ENCODE measurements around the gene RGMA. TPM values are rescaled to one million over a fixed set of nuclear protein-coding genes. Genes with fewer than 3 reads are reported as not detected.
A peak's percentile ranks its signal among the peaks of the same experiment; 100 is the strongest.

RGMA gene
- total RNA-seq, 1 donor from 2014 or later: not detected

DNA sequence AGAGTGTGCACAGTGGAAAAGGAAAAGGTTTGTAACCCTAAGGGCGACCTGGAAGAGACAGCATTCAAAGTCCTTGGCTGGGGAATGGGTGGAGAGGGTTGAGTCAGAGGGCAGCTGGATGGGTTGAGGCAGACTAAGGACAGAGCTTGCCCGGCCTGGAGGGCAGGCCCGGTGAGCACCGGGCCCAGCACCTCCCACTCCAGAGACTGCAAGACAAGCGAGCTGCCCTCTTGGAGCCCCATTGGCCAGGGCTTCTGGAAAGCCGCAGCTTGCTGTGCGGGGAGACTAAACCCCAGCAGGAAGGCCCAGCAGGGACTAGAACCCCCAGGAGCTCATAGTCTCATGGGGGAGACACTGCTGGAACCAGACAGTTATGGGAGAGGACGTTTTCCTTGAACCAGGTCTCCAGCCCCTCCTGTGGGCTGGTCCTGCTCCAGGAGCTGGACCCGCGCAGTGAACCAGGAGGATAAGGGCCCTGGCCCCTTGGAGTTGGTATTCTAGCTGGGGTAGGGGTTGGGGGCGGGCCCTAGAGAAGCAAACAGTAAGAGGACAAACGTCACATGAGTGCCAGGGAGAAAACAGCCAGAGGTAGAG lies 59.1 kb downstream of the RGMA start:
- peaks cover 10% of the 10 kb centered on the region for H3K4me1 Mint-ChIP-seq (ENCODE audit: low read depth)
- DNase-seq (ENCODE audit: low spot score): no peak
- no peaks in the 10 kb centered on the region for H3K27me3 Mint-ChIP-seq (ENCODE audit: low read depth)
- no peak overlapping the region for H3K4me3 Mint-ChIP-seq (ENCODE audit: low read depth)
- peaks cover 22% of the 10 kb centered on the region for H3K36me3 Mint-ChIP-seq (ENCODE audit: low read depth)
- H3K27ac Mint-ChIP-seq: no peak overlapping the region
- intact Hi-C loops (cut with micrococcal nuclease): loop anchor here (1.0 to 5.0 kb wide), 2 partner anchors 228 to 1090 kb away; no protein-coding TSS in a partner anchor
- no peaks in the 10 kb centered on the region for H3K9me3 Mint-ChIP-seq

DNA sequence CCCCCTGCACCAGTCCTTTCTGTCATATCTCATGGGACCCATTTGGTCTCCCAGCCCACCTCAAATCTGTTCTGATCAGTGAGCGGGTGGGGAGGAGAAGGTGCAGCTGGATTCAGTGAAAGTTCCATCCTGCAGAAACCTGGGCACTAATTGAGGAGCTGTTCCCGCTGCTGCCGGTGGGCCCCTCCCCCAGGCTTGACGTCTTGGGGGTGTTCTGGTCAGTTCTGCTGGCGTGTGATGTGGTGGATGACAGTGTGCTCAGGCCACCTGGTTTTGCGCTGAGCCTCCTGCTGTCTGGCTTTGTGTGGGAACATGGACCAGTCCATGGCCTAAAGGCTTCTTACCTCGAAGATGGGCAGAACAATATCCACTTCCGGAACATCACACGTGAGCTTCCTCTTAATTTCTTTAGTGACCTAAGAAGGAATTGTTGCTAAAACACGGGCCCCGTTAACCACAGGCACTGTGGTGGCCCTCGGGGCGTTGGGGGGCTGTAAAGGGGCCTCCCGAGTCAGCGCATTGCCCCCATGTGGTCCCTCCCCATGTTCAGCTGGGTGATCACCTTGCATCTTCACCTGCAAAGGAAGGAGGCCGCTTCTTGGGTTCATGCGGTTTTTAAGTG lies 59.7 kb downstream of the RGMA start:
- Mint-ChIP-seq H3K27me3 (ENCODE audit: low read depth) (no peaks in the 10 kb centered on the region), H3K27ac (no peak overlapping the region), H3K9me3 (no peaks in the 10 kb centered on the region), H3K36me3 (ENCODE audit: low read depth) (peaks cover 28% of the 10 kb centered on the region), H3K4me1 (ENCODE audit: low read depth) (peaks cover 16% of the 10 kb centered on the region), H3K4me3 (ENCODE audit: low read depth) (no peak overlapping the region)
- intact Hi-C loops (cut with micrococcal nuclease): loop anchor here (5.0 kb wide), 1 partner anchor 227 kb away; no protein-coding TSS in a partner anchor
- no peak for DNase-seq (ENCODE audit: low spot score)

DNA sequence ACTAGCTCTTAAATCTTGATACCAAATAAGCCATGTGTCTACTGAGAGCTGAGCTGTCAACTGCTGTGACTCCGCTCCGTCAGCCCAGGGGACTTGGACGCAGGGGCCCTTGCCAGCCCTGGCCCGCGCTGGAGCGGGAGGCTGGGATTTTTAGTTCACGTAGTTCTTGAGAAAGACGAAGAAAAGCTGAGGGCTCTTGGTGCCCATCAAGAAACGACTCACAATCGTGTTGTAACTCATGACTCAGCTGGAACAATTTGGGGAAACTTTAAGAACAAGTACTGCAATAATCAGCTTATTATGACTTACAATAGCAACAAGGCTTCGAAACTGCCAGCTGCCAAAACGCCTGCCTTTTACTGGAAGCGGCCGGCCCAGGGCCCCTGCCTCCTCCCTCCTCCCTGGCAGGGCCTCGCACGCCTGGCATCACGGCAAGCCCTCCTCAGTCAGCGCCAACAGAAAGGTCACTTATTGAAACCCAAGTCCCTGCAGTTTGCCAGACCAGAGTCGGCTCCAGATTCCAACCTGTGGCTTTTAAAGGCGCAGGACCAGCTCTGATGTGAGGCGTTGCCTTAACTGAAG lies 60.3 kb downstream of the RGMA start:
- intact Hi-C loops (cut with micrococcal nuclease): loop anchor here (5.0 kb wide), 1 partner anchor 226 kb away; no protein-coding TSS in a partner anchor
- Mint-ChIP-seq H3K4me3 (ENCODE audit: low read depth) (no peak overlapping the region), H3K9me3 (no peaks in the 10 kb centered on the region), H3K27me3 (ENCODE audit: low read depth) (no peaks in the 10 kb centered on the region), H3K36me3 (ENCODE audit: low read depth) (peaks cover 34% of the 10 kb centered on the region), H3K27ac (no peak overlapping the region), H3K4me1 (ENCODE audit: low read depth) (peaks cover 16% of the 10 kb centered on the region)
- DNase-seq (ENCODE audit: low spot score): no peak

DNA sequence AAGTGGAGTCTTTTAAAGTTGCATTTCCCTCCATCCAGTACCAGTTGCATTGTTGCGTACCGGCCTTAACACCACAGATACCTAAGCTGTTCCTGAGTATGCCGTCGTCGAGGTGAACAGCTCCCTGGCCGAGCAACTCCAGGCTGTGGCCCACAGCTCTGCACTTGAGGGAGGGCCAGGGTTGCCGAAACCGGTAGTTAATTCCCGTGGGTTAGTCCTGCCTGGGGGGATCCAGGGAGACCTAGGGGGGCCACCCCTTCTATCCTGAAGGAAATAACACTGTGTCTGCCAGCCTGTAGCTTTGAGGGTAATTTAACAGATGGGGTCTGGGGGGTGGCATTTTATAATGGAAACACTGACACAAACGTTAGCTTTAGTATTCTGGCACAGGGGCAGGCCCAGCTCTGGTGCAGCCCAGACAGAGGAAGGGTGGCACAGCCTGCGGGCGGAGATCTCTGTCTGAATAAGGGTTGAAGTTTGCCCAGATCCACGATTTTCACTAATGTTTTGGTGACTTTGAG lies 60.8 kb downstream of the RGMA start:
- DNase-seq (ENCODE audit: low spot score): no peak
- no peak overlapping the region for H3K27ac Mint-ChIP-seq
- H3K4me3 Mint-ChIP-seq (ENCODE audit: low read depth): no peak overlapping the region
- no peaks in the 10 kb centered on the region for H3K9me3 Mint-ChIP-seq
- no peaks in the 10 kb centered on the region for H3K27me3 Mint-ChIP-seq (ENCODE audit: low read depth)
- peaks cover 22% of the 10 kb centered on the region for H3K4me1 Mint-ChIP-seq (ENCODE audit: low read depth)
- intact Hi-C loops (cut with micrococcal nuclease): loop anchor here (5.0 kb wide), 1 partner anchor 226 kb away; no protein-coding TSS in a partner anchor
- H3K36me3 Mint-ChIP-seq (ENCODE audit: low read depth): peaks cover 40% of the 10 kb centered on the region

DNA sequence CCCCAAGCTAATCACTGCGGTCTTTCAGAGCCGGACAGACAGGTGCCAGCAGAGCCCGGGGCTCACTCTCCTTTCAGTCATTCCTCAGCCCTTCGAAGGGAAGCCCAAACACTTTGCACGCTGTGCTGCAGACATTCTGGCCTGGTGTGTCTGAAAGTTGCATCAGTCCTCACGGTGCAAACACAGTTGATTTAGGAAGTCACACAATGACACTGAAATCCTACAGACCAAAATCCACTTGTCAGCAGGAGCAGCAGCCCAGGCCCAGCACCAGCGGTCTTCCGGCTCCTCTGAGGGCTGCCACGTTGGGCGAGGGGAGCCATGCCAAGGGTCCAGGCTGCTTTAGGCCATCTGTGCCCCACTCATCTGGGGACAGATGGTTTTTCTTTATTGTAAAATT lies 61.6 kb downstream of the RGMA start:
- H3K27me3 Mint-ChIP-seq (ENCODE audit: low read depth): no peaks in the 10 kb centered on the region
- no peak overlapping the region for H3K27ac Mint-ChIP-seq
- DNase-seq (ENCODE audit: low spot score): no peak
- H3K9me3 Mint-ChIP-seq: no peaks in the 10 kb centered on the region
- intact Hi-C loops (cut with micrococcal nuclease): loop anchor here (5.0 kb wide), 1 partner anchor 225 kb away; no protein-coding TSS in a partner anchor
- H3K4me1 Mint-ChIP-seq (ENCODE audit: low read depth): peaks cover 28% of the 10 kb centered on the region
- no peak overlapping the region for H3K4me3 Mint-ChIP-seq (ENCODE audit: low read depth)
- peaks cover 47% of the 10 kb centered on the region for H3K36me3 Mint-ChIP-seq (ENCODE audit: low read depth)

DNA sequence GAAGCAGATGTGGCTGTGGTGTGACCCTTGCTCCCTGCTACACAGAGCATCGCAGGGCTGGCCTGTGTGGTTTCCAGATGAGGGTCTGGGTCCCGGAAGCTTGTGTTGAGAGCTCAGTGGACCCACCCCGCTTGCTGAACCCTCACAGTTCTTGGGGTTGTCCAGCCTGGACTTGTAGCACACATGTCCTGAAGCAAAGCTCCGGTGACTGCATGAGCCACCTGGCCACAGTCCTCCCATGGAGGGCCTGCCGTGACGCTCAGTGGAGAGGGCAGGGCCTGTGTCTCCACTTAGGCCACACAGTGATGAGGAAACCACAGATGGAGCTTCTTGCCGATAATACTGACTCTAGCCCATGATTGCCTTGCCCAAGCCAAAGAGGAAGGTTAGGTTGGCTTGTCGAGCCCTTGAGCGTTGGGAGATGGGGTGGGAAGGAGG lies 62.6 kb downstream of the RGMA start:
- Mint-ChIP-seq H3K4me1 (ENCODE audit: low read depth) (peaks cover 35% of the 10 kb centered on the region), H3K27me3 (ENCODE audit: low read depth) (no peaks in the 10 kb centered on the region), H3K27ac (peak overlapping the region; percentile 33), H3K36me3 (ENCODE audit: low read depth) (peaks cover 57% of the 10 kb centered on the region), H3K4me3 (ENCODE audit: low read depth) (no peak overlapping the region), H3K9me3 (no peaks in the 10 kb centered on the region)
- intact Hi-C loops (cut with micrococcal nuclease): loop anchor here (5.0 kb wide), 1 partner anchor 224 kb away; no protein-coding TSS in a partner anchor
- no peak for DNase-seq (ENCODE audit: low spot score)

DNA sequence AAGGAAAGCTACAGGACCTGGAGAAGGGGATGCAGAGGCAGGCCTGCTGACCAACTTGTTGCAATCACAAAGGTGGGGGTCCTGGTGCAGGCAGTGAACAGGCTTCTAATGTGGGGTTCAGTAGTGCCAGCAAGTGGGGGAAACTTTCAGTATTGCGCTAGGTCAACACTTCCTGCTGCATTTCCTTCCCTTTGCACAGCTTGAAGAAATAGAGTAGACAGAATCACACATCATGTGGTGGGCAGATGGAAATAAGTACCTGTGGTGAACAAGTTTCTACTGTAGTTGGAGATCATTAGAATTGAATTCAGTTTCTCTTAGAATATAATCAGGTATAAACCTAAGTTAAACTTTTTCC lies 63.4 kb downstream of the RGMA start:
- intact Hi-C loops (cut with micrococcal nuclease): loop anchor here (5.0 kb wide), 1 partner anchor 223 kb away; no protein-coding TSS in a partner anchor
- H3K4me3 Mint-ChIP-seq (ENCODE audit: low read depth): no peak overlapping the region

DNA sequence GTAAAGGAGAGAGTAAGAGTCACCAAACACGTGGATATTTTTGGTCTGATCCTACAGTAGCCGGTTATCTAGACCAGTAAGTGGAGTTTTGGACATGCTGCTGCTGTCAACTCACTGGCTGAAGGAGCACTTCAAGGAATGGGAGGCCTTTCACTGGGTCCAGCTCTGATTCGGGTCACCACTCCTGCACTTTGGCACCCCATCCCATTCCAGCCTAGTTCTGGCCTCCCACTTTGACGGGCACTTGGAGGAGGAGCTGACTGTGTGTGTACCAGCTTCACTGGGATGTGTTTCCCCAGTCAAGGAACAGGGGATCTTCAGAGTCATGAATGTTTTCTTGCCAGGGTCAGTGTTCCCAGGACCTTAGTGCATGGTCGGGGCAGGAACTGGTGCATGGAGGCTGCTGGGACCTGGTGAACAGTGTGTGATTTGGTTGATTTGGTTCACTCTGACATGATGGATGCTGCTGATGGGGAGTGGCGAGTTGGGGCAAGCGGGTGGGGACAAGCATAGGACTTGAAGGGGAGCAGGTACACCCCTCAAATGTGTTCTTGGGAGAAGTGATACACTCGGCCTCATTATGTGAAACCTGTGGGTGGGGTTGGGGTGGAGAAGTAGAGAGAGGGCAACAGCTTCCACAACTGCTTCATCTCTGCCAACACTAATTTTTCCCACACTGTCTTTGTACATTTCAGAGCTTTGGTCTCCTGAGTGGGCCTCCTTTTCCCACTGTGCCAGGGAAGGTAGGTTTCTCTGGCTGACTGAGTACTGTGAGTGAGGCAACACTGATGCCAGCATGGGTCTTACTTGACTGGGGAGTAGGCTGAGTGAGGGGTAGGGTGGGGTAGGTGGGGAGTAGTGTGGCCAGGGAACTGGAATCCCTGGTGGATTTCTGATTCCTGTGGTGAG lies 64.0 kb downstream of the RGMA start:
- intact Hi-C loops (cut with micrococcal nuclease): loop anchor here (5.0 kb wide), 1 partner anchor 223 kb away; no protein-coding TSS in a partner anchor
- Mint-ChIP-seq H3K36me3 (ENCODE audit: low read depth) (peaks cover 72% of the 10 kb centered on the region), H3K9me3 (no peaks in the 10 kb centered on the region), H3K27me3 (ENCODE audit: low read depth) (no peaks in the 10 kb centered on the region), H3K4me3 (ENCODE audit: low read depth) (no peak overlapping the region), H3K27ac (peak overlapping the region; percentile 64), H3K4me1 (ENCODE audit: low read depth) (peaks cover 47% of the 10 kb centered on the region)
- DNase-seq (ENCODE audit: low spot score): no peak

More for the DNA sequence above, 63.4 kb downstream of the RGMA start:
- Mint-ChIP-seq H3K27ac (peak overlapping the region; percentile 64), H3K36me3 (ENCODE audit: low read depth) (peaks cover 65% of the 10 kb centered on the region), H3K27me3 (ENCODE audit: low read depth) (no peaks in the 10 kb centered on the region), H3K9me3 (no peaks in the 10 kb centered on the region), H3K4me1 (ENCODE audit: low read depth) (peaks cover 41% of the 10 kb centered on the region)
- no peak for DNase-seq (ENCODE audit: low spot score)

DNA sequence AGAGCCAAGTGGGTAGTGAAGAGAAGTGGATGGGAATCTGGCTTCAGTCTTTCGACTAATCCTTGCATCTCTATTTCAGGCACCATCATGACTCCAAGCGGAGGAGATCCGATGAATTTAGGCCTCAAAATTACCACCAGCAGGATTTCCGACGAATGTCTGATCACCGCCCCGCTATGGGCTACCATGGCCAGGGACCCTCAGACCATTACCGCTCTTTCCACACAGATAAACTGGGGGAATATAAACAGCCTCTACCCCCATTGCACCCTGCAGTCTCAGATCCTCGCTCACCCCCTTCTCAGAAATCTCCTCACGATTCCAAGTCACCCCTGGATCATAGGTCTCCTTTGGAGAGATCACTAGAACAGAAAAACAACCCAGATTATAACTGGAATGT lies 64.7 kb downstream of the RGMA start:
- Mint-ChIP-seq H3K4me3 (ENCODE audit: low read depth) (no peak overlapping the region), H3K36me3 (ENCODE audit: low read depth) (peaks cover 78% of the 10 kb centered on the region), H3K4me1 (ENCODE audit: low read depth) (peaks cover 51% of the 10 kb centered on the region), H3K27me3 (ENCODE audit: low read depth) (no peaks in the 10 kb centered on the region), H3K27ac (no peak overlapping the region), H3K9me3 (no peaks in the 10 kb centered on the region)
- no peak for DNase-seq (ENCODE audit: low spot score)
- intact Hi-C loops (cut with micrococcal nuclease): no loop called here

DNA sequence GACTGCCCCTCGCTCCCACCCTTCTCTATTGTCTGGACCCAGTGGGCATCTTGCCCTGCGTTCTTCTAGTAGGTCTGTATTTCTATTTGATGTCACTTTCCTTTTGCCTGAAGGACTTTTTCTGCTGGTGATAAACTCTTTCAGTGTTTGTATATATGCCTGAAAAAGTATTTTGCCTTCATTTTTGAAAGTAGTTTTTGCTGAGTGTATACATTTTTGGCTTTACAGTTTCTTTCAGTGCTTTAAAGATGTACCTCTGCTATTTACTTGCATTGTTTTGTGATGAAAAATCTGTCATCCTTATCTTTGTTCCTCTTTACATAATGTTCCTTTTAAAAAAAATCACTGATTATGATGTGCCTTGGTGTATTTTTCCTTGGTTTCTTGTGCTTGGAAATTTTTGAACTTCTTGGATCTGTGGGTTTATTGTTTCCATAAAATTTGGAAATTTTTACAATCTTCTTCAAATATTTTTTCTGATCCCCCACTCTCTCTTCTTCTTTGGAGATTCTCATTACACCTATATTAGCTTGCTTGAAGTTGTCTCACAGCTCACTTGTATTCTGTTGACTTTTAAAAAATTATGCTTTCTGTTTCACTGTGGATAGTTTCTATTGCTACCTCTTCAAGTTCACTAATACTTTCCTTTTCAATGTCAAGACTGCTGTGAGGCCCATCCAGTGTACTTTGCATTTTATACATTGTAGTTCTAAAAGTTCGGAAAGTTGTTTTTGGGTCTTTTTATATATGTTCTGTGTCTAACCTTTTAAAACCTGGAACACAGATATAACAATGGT lies 67.8 kb downstream of the RGMA start:
- DNase-seq (ENCODE audit: low spot score): no peak
- no peaks in the 10 kb centered on the region for H3K9me3 Mint-ChIP-seq
- H3K27ac Mint-ChIP-seq: peak overlapping the region; percentile 71
- H3K4me3 Mint-ChIP-seq (ENCODE audit: low read depth): peak overlapping the region; percentile 13
- peaks cover 92% of the 10 kb centered on the region for H3K36me3 Mint-ChIP-seq (ENCODE audit: low read depth)
- H3K4me1 Mint-ChIP-seq (ENCODE audit: low read depth): peaks cover 72% of the 10 kb centered on the region
- no peaks in the 10 kb centered on the region for H3K27me3 Mint-ChIP-seq (ENCODE audit: low read depth)
- intact Hi-C loops (cut with micrococcal nuclease): no loop called here

DNA sequence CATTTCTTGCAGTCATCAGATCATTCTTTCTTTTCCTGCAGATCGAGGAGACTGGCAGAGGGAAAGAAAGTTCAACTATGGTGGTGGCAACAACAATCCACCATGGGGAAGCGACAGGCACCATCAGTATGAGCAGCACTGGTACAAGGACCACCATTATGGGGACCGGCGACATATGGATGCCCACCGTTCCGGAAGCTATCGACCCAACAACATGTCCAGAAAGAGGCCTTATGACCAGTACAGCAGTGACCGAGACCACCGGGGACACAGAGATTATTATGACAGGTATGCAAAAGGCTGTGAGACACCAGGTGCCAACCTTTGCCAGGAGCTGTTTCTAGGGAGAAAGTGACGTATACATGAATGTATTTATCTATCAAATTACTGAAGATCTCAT lies 69.0 kb downstream of the RGMA start:
- no peak overlapping the region for H3K4me3 Mint-ChIP-seq (ENCODE audit: low read depth)
- intact Hi-C loops (cut with micrococcal nuclease): loop anchor here (10.0 kb wide), 1 partner anchor 95 kb away; no protein-coding TSS in a partner anchor

More for the DNA sequence above, 69.0 kb downstream of the RGMA start:
- peaks cover 73% of the 10 kb centered on the region for H3K4me1 Mint-ChIP-seq (ENCODE audit: low read depth)
- H3K27ac Mint-ChIP-seq: peak overlapping the region; percentile 51
- no peaks in the 10 kb centered on the region for H3K27me3 Mint-ChIP-seq (ENCODE audit: low read depth)
- H3K36me3 Mint-ChIP-seq (ENCODE audit: low read depth): peaks cover 92% of the 10 kb centered on the region
- DNase-seq (ENCODE audit: low spot score): no peak
- no peaks in the 10 kb centered on the region for H3K9me3 Mint-ChIP-seq
